WERI-Rb-1 (cell line): Measurements from ENCODE around the gene GOLGA8F.
"Not testable (repeated sequence)": the region's sequence is repeated elsewhere in the genome, so short reads cannot be mapped to it uniquely, and the experiment has no call there.

Source experiments
- DNase-seq: peaks from one replicate; pipeline ENCODE4 v3.0.0-alpha.2; 2020
- H3K27ac ChIP-seq: fragments of 250-450 bp; sonication (Bioruptor Pico); 2 replicates; pipeline ENCODE4 v1.5.1; 2020; ENCODE audit warnings: mild to moderate bottlenecking, moderate library complexity
- H3K27me3 ChIP-seq: fragments of 250-450 bp; sonication (Bioruptor Pico); 2 replicates; pipeline ENCODE4 v1.5.1; 2021; ENCODE audit warnings: mild to moderate bottlenecking, low read depth, moderate library complexity; ENCODE audit not compliant: insufficient read depth, severe bottlenecking
- H3K36me3 ChIP-seq: fragments of 250-450 bp; sonication (Bioruptor Pico); 2 replicates; pipeline ENCODE4 v1.5.1; 2020; ENCODE audit warnings: mild to moderate bottlenecking, moderate library complexity
- H3K4me3 ChIP-seq: 2 replicates; pipeline ENCODE4 v1.5.1; 2011; ENCODE audit warnings: low read depth, mild to moderate bottlenecking, control low read depth, low read length
- H3K9me3 ChIP-seq: fragments of 250-450 bp; sonication (Bioruptor Pico); 2 replicates; pipeline ENCODE4 v1.5.1; 2021; ENCODE audit warnings: mild to moderate bottlenecking, moderate library complexity; ENCODE audit not compliant: severe bottlenecking

GOLGA8F gene

GRCh38 chr15:28378364-28378763, at the start of gene GOLGA8F:
Gene GOLGA8F (plus strand): TSS chr15:28378664. CDS start chr15:28378762, 98 bp downstream.
- H3K36me3 ChIP-seq, H3K4me3 ChIP-seq, H3K9me3 ChIP-seq, DNase-seq, H3K27ac ChIP-seq, H3K27me3 ChIP-seq: not testable (repeated sequence)

DNA sequence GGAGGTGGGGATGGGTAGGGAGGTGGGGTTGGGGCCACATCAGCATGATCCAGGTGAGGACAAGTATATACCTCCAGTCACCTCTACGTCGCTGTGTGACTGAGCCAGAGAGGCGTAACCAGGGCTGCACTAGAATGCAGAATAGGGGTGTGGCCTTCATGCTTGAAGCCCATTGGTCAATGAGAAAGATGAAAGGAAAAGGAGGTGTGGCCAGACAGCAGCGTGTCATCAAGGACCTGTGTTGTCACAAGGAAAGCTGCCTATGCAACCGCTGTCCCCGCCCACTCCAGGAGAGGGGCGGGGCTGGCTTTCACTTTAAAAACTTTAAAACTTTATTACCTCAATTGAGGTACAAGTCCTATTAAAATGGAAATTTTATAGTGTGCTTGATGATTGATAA, 20.5 kb upstream of the GOLGA8F start, which contains the start of gene GOLGA6L24:
Gene GOLGA6L24 (minus strand): TSS at position 101 of the 400 bp plus-strand sequence. CDS start 61 bp downstream, at position 40.
- not testable (repeated sequence) for DNase-seq

DNA sequence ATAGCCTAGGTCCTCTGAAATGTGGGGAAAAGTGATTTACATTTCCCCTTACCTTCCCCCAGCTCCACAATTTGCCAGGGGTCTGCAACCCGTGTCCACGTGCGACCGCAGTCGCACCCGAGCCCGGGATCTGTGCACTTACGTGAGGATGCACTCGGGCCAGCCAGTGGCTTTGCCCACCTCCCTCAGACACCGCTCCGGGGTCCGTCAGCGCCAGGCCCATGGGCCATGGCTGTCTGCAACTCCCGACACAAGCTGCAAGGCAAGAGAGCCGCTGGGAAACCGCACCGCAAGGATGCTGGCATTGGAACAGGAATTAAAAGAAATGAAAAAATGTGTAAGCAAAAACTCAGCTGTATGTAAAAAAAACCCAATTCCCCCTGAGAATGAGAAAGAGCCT, 13.0 kb upstream of the GOLGA8F start:
- H3K9me3 ChIP-seq, H3K27ac ChIP-seq, H3K36me3 ChIP-seq, H3K4me3 ChIP-seq, DNase-seq, H3K27me3 ChIP-seq: not testable (repeated sequence)

More for the DNA sequence above, 20.5 kb upstream of the GOLGA8F start, which contains the start of gene GOLGA6L24:
- H3K9me3 ChIP-seq, H3K36me3 ChIP-seq, H3K27ac ChIP-seq, H3K27me3 ChIP-seq, H3K4me3 ChIP-seq: not testable (repeated sequence)

GRCh38 chr15:28380053-28380452, 1.6 kb downstream of the GOLGA8F start:
- H3K9me3 ChIP-seq, DNase-seq, H3K27ac ChIP-seq, H3K4me3 ChIP-seq, H3K36me3 ChIP-seq, H3K27me3 ChIP-seq: not testable (repeated sequence)

DNA sequence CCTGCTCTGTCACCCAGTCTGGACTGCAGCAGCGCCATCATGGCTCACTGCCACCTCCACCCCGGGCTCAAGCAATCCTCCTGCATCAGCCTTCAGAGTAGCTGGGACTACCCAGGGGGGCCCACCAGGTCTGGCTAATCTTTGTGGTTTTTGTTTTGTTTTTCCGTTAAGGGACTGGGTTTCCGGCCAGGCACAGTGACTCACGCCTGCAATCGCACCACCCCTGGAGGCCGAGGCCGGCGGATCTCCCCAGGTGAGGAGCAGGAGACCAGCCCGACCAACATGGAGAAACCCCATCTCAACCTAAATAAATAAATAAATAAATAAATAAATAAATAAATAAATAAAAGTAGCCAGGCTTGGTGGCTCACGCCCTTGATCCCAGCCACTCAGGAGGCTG, 17.6 kb downstream of the GOLGA8F start:
- DNase-seq = not testable (repeated sequence)

GRCh38 chr15:28402774-28403435, 24.4 kb downstream of the GOLGA8F start:
- H3K9me3 ChIP-seq, H3K4me3 ChIP-seq, H3K27me3 ChIP-seq, DNase-seq, H3K27ac ChIP-seq, H3K36me3 ChIP-seq: not testable (repeated sequence)

More for the DNA sequence above, 17.6 kb downstream of the GOLGA8F start:
- H3K27ac ChIP-seq, H3K9me3 ChIP-seq, H3K36me3 ChIP-seq, H3K27me3 ChIP-seq, H3K4me3 ChIP-seq: not testable (repeated sequence)

- not testable (repeated sequence) for H3K27ac ChIP-seq, H3K9me3 ChIP-seq, DNase-seq, H3K4me3 ChIP-seq, H3K27me3 ChIP-seq, H3K36me3 ChIP-seq
These were observed 42.0 kb downstream of the GOLGA8F start for GRCh38 chr15:28420470-28420869.

GRCh38 chr15:28435594-28435993, 57.1 kb downstream of the GOLGA8F start:
- not testable (repeated sequence) for H3K4me3 ChIP-seq, DNase-seq, H3K9me3 ChIP-seq, H3K27me3 ChIP-seq, H3K36me3 ChIP-seq, H3K27ac ChIP-seq
